ENCODE results near the gene LPP.

LPP gene

DNA sequence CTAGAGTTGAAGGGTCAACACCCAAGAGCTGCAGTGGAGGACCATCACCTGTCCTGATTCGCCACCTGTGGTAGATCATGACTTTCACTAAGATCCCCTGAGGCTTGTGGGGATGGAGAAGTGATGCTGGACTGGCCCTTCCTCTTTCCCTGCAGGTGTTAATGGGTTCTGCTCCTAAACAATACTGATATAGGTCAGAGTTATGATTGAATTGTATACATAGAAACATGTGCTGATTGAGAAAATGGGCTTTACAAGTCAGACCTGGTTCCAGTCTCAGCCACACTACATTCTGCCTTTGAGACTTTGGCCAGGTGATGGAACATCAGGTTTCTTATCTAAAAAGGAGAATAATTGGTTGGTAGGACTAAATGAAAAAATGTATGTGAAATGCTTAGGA, 598.9 kb downstream of the LPP start:
- no peak for DNase-seq (ENCODE audit: low spot score)

DNA sequence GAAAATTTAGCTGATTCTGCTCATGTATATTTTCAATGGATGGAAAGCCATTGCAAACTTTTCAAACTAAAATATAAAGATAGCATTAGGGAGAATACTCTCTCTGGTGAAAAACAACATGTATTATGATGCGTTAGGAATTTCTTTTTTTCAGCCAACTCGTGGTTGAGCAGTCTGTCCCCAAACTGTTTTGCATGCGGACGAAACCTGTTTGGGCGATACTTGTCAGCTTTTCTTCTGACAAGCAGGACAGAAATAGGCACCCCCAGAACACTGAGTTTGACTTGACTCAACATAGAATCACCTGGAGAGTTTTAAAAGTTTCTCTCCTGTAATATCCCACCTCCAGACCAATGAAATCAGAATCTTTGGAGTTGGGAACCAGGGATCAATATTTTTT, 600.3 kb downstream of the LPP start:
- no peak for DNase-seq (ENCODE audit: low spot score)

- DNase-seq (ENCODE audit: low spot score), result no peak
Measured at GRCh38 chr3:188756241-188756640, 602.3 kb downstream of the LPP start.

DNA sequence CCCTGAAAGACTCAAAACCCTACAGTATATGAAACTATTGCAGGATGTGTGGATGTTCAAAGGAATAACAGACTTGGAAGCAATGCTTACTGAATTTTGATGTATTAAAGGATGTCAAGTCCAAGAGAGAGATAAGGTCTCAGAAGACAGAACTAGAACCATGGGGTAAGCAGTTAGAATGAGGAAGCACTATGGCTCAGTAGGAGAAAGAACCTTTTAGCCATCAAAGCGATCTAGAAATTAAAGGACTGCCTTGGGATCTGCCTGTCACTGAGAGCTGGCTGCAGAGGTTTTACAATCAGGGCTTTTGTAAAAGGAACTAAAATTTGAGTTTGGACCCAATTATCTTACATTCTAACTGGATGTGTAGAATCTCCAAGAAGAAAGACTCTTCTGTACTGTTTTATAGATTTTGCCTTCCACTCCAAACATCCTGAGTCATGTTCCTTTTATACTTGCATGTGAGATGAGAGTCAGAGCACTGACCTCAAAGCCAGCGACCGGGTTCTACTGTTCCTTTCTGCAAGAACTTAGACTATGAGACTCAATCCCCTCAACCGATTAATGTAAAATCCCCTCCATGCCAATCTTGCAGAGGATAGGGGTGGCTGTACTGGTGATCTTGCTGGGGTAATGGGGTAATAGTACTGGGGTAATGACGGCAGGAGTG, 605.5 kb downstream of the LPP start:
- DNase-seq (ENCODE audit: low spot score), result no peak

GRCh38 chr3:188760408-188760807, 606.5 kb downstream of the LPP start:
- no peak for DNase-seq (ENCODE audit: low spot score)

DNA sequence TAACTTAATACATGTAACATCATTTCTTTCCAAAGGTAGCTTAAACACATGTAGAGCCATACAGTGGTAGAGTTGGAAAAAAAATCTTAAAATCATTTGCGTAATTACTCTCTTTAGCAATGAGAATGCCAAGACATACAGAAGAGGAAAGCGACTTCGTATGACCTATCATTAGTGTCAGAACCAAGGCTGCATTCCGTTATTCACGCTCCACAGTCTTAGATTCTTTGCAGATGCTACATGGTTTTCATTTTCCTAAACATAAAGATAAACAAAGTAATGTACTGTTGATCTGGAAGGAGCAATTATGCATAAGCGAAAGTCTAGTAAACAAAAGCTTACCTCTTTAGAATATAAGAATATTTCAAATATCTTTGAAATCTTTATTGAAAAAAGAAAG, 607.5 kb downstream of the LPP start:
- DNase-seq (ENCODE audit: low spot score), result no peak

DNA sequence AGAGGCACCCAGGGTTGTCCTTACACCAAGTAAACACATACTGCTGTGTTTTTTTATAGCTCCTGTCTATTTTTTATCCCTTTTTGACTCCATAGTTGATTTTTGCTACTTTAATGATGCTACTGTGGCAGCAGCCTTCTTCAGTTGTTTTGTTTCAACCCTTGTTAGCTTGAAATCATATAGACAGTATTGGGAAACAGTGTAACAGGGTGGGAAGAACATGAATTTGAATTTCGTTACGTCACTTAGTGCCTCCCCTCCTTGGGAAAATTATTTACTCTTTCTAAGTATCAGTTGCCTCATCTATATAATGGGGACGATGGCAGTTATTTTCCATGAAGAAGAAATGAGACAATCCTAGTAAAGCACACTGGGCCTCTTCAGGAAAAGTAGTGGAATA, 608.0 kb downstream of the LPP start:
- no peak for DNase-seq (ENCODE audit: low spot score)

DNA sequence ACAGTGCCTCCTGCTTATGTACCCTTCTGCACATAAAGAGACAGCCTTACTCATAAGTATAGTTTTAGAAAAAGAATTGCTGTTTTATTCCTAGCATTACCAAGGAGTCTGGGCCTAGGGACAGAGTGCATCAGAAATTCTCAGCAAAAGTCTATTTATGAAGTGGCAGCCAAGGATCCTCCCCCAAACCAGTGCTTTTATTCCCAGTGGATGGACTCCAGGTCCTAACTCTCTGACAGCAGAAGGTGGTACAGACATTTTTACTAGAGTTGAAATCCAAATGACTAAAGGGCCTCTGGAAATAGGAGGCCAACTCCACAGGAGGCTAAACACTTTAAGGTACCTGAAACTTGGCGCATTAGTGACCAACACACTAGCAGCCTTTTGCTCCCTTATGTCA, 610.7 kb downstream of the LPP start:
- DNase-seq (ENCODE audit: low spot score), result no peak

GRCh38 chr3:188769831-188770230, 615.9 kb downstream of the LPP start:
- no peak for DNase-seq (ENCODE audit: low spot score)

DNA sequence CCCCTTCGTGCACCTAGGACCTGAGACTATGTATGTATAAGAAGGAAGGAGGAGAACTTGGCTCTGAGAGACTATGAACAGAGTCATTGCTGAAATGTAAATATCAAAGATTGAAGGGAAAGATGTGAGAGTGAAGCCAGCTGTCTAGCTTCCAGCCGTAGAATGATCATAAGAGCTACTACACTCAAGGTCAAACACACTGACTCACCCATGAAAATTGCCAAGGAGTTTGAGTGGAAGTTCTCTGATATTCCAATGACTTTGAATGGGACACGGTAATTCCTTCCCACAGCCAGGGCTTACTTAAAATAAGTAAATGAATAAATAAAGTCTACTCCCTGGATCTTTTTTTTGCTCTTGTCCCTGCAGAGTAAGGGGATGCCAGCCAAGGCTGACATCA, 618.9 kb downstream of the LPP start:
- peak; percentile 65 for DNase-seq (ENCODE audit: low spot score)

DNA sequence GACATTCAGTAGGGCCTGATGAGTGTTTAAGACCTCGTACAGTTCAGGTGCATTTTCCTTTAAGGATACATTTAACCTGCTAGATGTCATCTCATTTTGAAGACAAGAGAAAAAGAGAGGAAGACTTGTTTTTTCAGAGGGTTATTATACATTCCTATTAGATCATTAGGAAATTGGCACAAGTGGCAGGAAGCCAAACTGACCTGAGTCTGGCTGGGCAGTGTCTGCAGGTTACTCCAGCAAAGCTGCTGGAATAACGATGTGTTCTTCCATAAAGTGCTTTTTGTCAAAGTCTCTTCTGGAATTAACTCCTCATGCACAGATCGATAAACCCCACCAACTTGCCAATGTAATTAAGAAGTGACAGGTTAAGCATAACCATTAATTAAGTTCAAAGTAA, 621.5 kb downstream of the LPP start:
- DNase-seq (ENCODE audit: low spot score), result no peak

DNA sequence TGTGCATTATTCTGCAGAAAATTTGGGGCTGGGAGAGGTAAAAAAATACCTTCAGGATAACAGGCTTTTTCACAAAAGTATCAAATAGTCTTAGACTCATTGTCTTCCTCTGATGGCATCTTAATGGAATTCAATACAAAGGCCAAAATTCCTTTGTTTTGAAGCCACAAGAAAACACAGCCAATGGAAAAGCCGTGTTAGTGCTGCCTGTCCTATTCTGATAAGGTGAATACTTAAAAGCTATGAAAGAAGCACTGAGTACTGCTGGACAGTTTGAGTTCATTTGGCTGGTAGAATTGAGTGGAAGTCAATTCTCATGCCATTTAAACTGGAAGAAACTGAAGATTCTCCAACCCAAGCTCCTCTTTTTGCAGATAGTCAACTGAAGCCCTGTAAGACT, 622.5 kb downstream of the LPP start:
- DNase-seq (ENCODE audit: low spot score), result no peak

GRCh38 chr3:188778091-188778852, 624.3 kb downstream of the LPP start:
- DNase-seq (ENCODE audit: low spot score), result no peak

DNA sequence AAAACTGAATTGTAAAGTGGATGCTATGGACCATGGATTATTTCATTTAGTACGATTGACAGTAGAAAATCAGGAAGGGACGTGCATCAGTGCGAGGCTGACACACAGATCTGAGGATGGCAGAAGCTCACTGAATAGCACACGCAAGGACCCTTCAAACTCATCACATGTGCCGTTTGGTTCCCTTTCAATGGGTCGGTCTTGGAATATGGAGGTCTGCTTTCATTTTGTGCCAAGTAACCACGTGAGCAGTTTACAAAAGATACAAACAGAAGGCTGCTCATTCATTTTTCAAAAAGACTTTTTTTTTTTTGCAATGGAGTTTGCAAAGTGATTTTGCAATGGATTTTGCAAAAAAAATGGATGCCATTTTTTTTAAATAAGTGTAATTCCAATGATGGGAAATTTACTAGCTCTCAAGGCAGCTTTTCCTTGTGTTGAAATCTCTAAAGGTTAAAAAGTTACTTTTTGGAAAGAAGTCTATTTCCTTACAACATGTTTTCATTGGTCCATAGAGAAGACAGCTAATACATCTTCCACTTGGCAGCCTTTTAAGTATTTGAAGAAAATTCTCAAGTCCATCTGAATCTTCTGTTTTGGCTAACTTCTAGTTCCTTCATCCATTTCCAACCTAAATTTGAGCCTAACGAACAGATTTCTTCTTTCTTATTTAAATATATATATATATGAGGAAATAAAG, 625.5 kb downstream of the LPP start:
- DNase-seq (ENCODE audit: low spot score), result no peak

DNA sequence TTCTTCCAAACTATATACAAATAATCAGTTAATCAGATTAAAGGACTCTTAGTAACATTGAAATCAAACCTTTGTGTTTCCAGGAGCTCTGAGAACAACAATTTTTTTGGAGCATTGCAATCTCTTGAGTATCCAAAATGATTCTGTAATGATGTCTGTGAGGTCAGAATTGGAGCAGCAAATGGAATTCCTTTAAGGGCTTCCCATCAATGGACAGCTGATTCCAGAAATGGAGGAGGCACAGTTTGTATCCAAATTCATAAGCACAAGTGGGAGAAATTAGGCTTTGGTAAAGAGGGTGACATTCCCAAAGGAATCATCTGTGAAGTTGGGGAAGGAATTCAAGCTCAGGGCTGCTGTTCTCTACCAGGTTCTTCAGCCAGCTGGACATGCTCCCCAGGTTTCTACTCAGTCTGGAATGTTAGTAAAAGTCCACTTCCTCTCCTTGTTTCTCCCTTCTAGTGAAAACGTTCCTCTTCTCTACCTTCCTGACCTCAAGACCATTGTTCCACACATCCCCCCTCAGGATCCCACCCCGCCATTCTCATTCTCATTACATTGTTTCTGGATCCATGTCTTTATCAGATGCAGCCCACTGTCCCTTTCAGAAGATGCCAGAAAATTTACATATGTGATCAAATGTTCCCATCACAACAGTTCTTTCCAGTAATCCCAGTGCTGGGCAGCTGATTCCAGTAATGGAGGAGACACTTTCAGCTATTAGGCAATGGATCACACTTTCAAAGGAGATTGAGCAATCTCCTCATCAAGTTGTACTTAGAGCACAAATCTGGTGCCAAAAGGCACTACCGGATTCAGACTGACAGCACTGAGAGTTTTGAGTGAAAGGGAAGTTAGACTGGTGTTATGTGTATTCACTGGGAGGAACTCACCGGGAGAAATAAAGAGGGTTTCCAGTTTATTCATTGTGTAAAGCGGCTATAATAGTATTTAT, 626.5 kb downstream of the LPP start:
- no peak for DNase-seq (ENCODE audit: low spot score)

- DNase-seq (ENCODE audit: low spot score), result no peak
Measured at GRCh38 chr3:188782613-188783124, 628.7 kb downstream of the LPP start.

DNA sequence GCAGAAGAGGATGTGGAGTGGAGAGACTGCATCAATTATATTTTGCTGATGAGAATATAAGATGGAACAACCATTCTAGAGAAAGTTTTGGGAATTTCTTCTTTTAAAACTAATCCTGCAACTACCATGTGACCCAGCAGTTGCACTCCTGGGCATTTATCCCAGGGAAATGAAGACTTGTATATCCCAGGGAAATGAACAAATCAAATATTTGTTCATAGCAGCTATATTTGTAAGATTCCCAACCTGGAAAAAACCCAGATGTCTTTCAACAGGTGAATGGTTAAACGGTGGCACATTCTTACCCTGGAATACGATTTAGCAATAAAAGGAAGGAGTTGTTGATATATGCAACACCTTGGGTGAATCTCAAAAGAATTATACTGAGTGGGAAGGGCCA, 632.5 kb downstream of the LPP start:
- DNase-seq (ENCODE audit: low spot score), result no peak

- DNase-seq (ENCODE audit: low spot score), result peak; percentile 49
Measured at GRCh38 chr3:188788621-188789081, 634.7 kb downstream of the LPP start.

- DNase-seq (ENCODE audit: low spot score), result no peak
Measured at GRCh38 chr3:188789251-188789650, 635.3 kb downstream of the LPP start.

- no peak for DNase-seq (ENCODE audit: low spot score)
Measured at GRCh38 chr3:188791311-188791710, 637.4 kb downstream of the LPP start.

DNA sequence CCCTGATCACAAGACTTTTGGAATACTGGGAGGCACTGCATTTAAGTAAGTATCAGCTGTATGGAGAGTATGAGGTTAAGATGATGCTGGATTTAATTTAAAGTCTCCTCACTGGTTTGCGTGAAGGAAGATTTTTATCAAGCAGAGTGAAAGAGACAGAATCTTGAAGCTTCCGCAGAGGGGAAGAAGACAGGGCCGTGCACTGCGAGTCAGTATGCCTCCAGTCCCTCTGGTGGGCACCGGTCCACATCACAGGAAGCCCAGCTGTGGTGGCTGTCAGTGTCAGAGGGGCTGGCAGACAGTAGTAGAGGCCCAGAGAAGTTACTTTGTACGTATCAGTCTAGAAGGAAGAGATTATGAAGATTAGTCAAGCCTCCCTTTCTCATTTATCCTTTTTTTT, 638.8 kb downstream of the LPP start:
- DNase-seq (ENCODE audit: low spot score), result peak; percentile 19

DNA sequence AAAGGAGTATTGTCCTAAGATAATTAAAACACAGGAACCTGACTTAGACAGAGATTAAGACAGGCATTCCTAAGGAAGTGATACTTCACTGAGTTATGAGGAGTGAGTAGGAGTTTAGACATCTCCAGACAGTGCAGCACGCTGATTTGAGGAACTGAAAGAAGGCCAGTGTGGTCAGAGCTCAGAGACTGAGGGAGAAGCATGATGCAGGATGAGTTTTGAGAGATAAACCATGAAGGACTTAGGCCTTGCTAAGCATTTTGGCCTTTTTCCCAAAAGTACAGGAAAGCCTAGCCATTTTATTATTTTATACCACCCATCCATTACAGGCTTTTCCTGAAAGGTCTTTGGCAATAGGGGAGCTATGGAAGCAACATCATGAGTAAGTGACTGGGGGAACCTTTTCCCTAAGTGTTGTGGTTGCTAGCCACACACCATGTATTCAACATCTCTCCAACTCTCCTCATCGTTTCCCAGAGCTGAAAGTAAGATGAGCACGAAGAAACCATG, 642.2 kb downstream of the LPP start:
- peak; percentile 45 for DNase-seq (ENCODE audit: low spot score)

All from hepatic stellate cell (primary cell).